Measurements from ENCODE around the gene ARAF. TPM values are rescaled to one million over a fixed set of nuclear protein-coding genes. Genes with fewer than 3 reads are reported as not detected.

Gene ARAF
- polyA plus RNA-seq, 3 donors = 49.7 to 105 (median 68.6) TPM

GRCh38 chrX:47611489-47611888 is 50.5 kb downstream of the ARAF start:
- intact Hi-C loops (cut with micrococcal nuclease) = no loop called here
- Histone ChIP-seq H3K4me2 (replicated peaks; ENCODE audit: extremely low read depth, low read length, poor library complexity, severe bottlenecking) (no peak overlapping the region), H3K36me3 (replicated peaks in 1 of 2; ENCODE audit: control insufficient read depth in 1 of 2, insufficient read depth in 2 of 2, low read length in 2 of 2) (no peaks in the 10 kb centered on the region), H3K79me2 (ENCODE audit: insufficient read depth, low read length) (no peaks in the 10 kb centered on the region), H4K20me1 (ENCODE audit: insufficient read depth, low read length) (no peaks in the 10 kb centered on the region), H3K9me3 (replicated peaks in 1 of 2; ENCODE audit: control insufficient read depth in 1 of 2, insufficient read depth in 1 of 2, low read length in 2 of 2) (no peaks in the 10 kb centered on the region), H3K9ac (ENCODE audit: insufficient read depth, low read length, poor library complexity, severe bottlenecking) (no peak overlapping the region), H3K27me3 (ENCODE audit: control insufficient read depth in 2 of 2, insufficient read depth in 2 of 2, low read length in 2 of 2) (peaks cover 0 to 2% of the 10 kb centered on the region in 2 donors), H3K4me3 (replicated peaks in 1 of 3; ENCODE audit: low read depth in 2 of 3, low read length in 3 of 3) (no peak overlapping the region), H3K4me1 (ENCODE audit: control insufficient read depth in 1 of 2, insufficient read depth in 2 of 2, low read length in 2 of 2) (peaks cover 33 to 39% of the 10 kb centered on the region in 2 donors), H3K27ac (ENCODE audit: low read depth in 1 of 2, low read length in 2 of 2) (no peak overlapping the region), H2AFZ (ENCODE audit: insufficient read depth, low read depth, low read length, poor library complexity, severe bottlenecking) (no peak overlapping the region)
- Mint-ChIP-seq H3K27ac (no peak overlapping the region), H3K9me3 (peaks cover 0 to 9% (median 0%) of the 10 kb centered on the region in 7 donors), H3K36me3 (no peaks in the 10 kb centered on the region), H3K4me1 (peaks cover 30% of the 10 kb centered on the region), H3K4me3 (no peak overlapping the region), H3K27me3 (ENCODE audit: low read depth in 3 of 3) (peaks cover 4 to 8% (median 6%) of the 10 kb centered on the region in 3 donors)
- DNase-seq = no peak
- 100% methylated on average over 1 of the region's 2 CpGs for WGBS (ENCODE audit: insufficient coverage)
- TF ChIP-seq CTCF (IDR thresholded peaks at IDR 0.05) = no peak

- peaks cover 5 to 8% (median 6%) of the 10 kb centered on the region in 3 donors for H3K27me3 Mint-ChIP-seq (ENCODE audit: low read depth in 3 of 3)
- intact Hi-C loops (cut with micrococcal nuclease) = no loop called here
- Histone ChIP-seq H4K20me1 (ENCODE audit: insufficient read depth, low read length) (no peaks in the 10 kb centered on the region), H3K9ac (ENCODE audit: insufficient read depth, low read length, poor library complexity, severe bottlenecking) (no peak overlapping the region), H3K79me2 (ENCODE audit: insufficient read depth, low read length) (no peaks in the 10 kb centered on the region), H2AFZ (ENCODE audit: insufficient read depth, low read depth, low read length, poor library complexity, severe bottlenecking) (no peak overlapping the region), H3K9me3 (replicated peaks in 1 of 2; ENCODE audit: control insufficient read depth in 1 of 2, insufficient read depth in 1 of 2, low read length in 2 of 2) (no peaks in the 10 kb centered on the region), H3K4me3 (replicated peaks in 1 of 3; ENCODE audit: low read depth in 2 of 3, low read length in 3 of 3) (no peak overlapping the region), H3K4me1 (ENCODE audit: control insufficient read depth in 1 of 2, insufficient read depth in 2 of 2, low read length in 2 of 2) (peaks cover 33 to 38% of the 10 kb centered on the region in 2 donors), H3K4me2 (replicated peaks; ENCODE audit: extremely low read depth, low read length, poor library complexity, severe bottlenecking) (no peak overlapping the region), H3K36me3 (replicated peaks in 1 of 2; ENCODE audit: control insufficient read depth in 1 of 2, insufficient read depth in 2 of 2, low read length in 2 of 2) (no peaks in the 10 kb centered on the region), H3K27ac (ENCODE audit: low read depth in 1 of 2, low read length in 2 of 2) (no peak overlapping the region), H3K27me3 (ENCODE audit: control insufficient read depth in 2 of 2, insufficient read depth in 2 of 2, low read length in 2 of 2) (peaks cover 0 to 2% of the 10 kb centered on the region in 2 donors)
- 100% methylated on average over 1 of the region's 2 CpGs for WGBS (ENCODE audit: insufficient coverage)
- no peak for TF ChIP-seq CTCF (IDR thresholded peaks at IDR 0.05)
- H3K4me3 Mint-ChIP-seq = no peak overlapping the region
- no peak overlapping the region for H3K27ac Mint-ChIP-seq
- H3K4me1 Mint-ChIP-seq = peaks cover 30% of the 10 kb centered on the region
- peaks cover 0 to 9% (median 0%) of the 10 kb centered on the region in 7 donors for H3K9me3 Mint-ChIP-seq
- DNase-seq = no peak
- H3K36me3 Mint-ChIP-seq = no peaks in the 10 kb centered on the region
These were observed 50.9 kb downstream of the ARAF start for GRCh38 chrX:47611926-47612325.

All from CD14-positive monocyte (primary cell).